HUES6 (cell line): ENCODE measurements around the gene SERAC1.
A peak's percentile ranks its signal among the peaks of the same experiment; 100 is the strongest.

Experiments used
- H3K27ac ChIP-seq: 2 replicates; pipeline ENCODE4 v1.7.0; 2013; ENCODE audit warnings: low read depth, mild to moderate bottlenecking, low read length, inconsistent platforms
- H3K27me3 ChIP-seq: 2 replicates; pipeline ENCODE4 v1.6.1; 2013; ENCODE audit warnings: low read length; ENCODE audit not compliant: control insufficient read depth, insufficient read depth
- H3K36me3 ChIP-seq: 2 replicates; pipeline ENCODE4 v1.6.1; 2013; ENCODE audit warnings: low read length; ENCODE audit not compliant: control insufficient read depth, insufficient read depth
- H3K4me1 ChIP-seq: 2 replicates; pipeline ENCODE4 v1.6.1; 2013; ENCODE audit warnings: low read length; ENCODE audit not compliant: control insufficient read depth, insufficient read depth
- H3K4me3 ChIP-seq: 2 replicates; pipeline ENCODE4 v1.5.1; 2013; ENCODE audit warnings: low read depth, low read length
- H3K9ac ChIP-seq: one replicate; pipeline ENCODE4 v1.6.1; 2013; ENCODE audit warnings: mild to moderate bottlenecking, low read length
- H3K9me3 ChIP-seq: 2 replicates; pipeline ENCODE4 v1.6.1; 2013; ENCODE audit warnings: low read depth, low read length; ENCODE audit not compliant: control insufficient read depth, insufficient read depth

The SERAC1 gene

GRCh38 chr6:158066136-158066781 lies 101.8 kb downstream of the SERAC1 start:
- peaks cover 58% of the 10 kb centered on the region for H3K36me3 ChIP-seq
- H3K4me1 ChIP-seq, result peaks cover 6% of the 10 kb centered on the region; the same call in 1 of the 2 replicates
- H3K9ac ChIP-seq, result no peak overlapping the region
- H3K27ac ChIP-seq, result no peak overlapping the region
- H3K9me3 ChIP-seq, result no peaks in the 10 kb centered on the region
- no peak overlapping the region for H3K4me3 ChIP-seq
- H3K27me3 ChIP-seq, result no peaks in the 10 kb centered on the region

GRCh38 chr6:158064725-158065251 lies 103.3 kb downstream of the SERAC1 start:
- no peak overlapping the region for H3K27ac ChIP-seq
- no peaks in the 10 kb centered on the region for H3K9me3 ChIP-seq
- no peaks in the 10 kb centered on the region for H3K27me3 ChIP-seq
- peaks cover 48% of the 10 kb centered on the region for H3K36me3 ChIP-seq
- peaks cover 12% of the 10 kb centered on the region; the same call in 1 of the 2 replicates for H3K4me1 ChIP-seq
- H3K4me3 ChIP-seq, result no peak overlapping the region
- no peak overlapping the region for H3K9ac ChIP-seq

GRCh38 chr6:158063736-158064135 lies 104.3 kb downstream of the SERAC1 start:
- Histone ChIP-seq H3K4me3 (no peak overlapping the region), H3K4me1 (peaks cover 9% of the 10 kb centered on the region; the same call in 1 of the 2 replicates), H3K9ac (no peak overlapping the region), H3K9me3 (no peaks in the 10 kb centered on the region), H3K27me3 (no peaks in the 10 kb centered on the region), H3K27ac (no peak overlapping the region), H3K36me3 (peaks cover 42% of the 10 kb centered on the region)

GRCh38 chr6:158061709-158062461 lies 106.2 kb downstream of the SERAC1 start:
- Histone ChIP-seq H3K4me1 (peaks cover 7% of the 10 kb centered on the region; the same call in 1 of the 2 replicates), H3K4me3 (no peak overlapping the region), H3K9ac (no peak overlapping the region), H3K36me3 (peaks cover 38% of the 10 kb centered on the region), H3K9me3 (no peaks in the 10 kb centered on the region), H3K27me3 (no peaks in the 10 kb centered on the region), H3K27ac (no peak overlapping the region)

GRCh38 chr6:158061361-158061708 lies 106.7 kb downstream of the SERAC1 start:
- peaks cover 32% of the 10 kb centered on the region for H3K36me3 ChIP-seq
- H3K27me3 ChIP-seq, result no peaks in the 10 kb centered on the region
- H3K9ac ChIP-seq, result no peak overlapping the region
- no peak overlapping the region for H3K4me3 ChIP-seq
- peaks cover 7% of the 10 kb centered on the region; the same call in 1 of the 2 replicates for H3K4me1 ChIP-seq
- H3K27ac ChIP-seq, result no peak overlapping the region
- H3K9me3 ChIP-seq, result no peaks in the 10 kb centered on the region

GRCh38 chr6:158060455-158061360 lies 107.4 kb downstream of the SERAC1 start:
- peaks cover 26% of the 10 kb centered on the region for H3K36me3 ChIP-seq
- peaks cover 7% of the 10 kb centered on the region; the same call in 1 of the 2 replicates for H3K4me1 ChIP-seq
- H3K27ac ChIP-seq, result 0 out of 2 replicates have a peak overlapping the region, but pooled peaks have one; percentile 2
- H3K4me3 ChIP-seq, result no peak overlapping the region
- no peaks in the 10 kb centered on the region for H3K27me3 ChIP-seq
- no peaks in the 10 kb centered on the region for H3K9me3 ChIP-seq
- H3K9ac ChIP-seq, result no peak overlapping the region
